GM18519 (cell line): ENCODE results near the gene HIVEP3.
"Not testable (repeated sequence)": the region's sequence is repeated elsewhere in the genome, so short reads cannot be mapped to it uniquely, and the experiment has no call there.

Experiments used
- ATAC-seq: cut with Tn5 transposase; IDR thresholded peaks from one replicate; pipeline ENCODE4 v1.9.1; 2021; ENCODE audit warnings: mild to moderate bottlenecking, moderate library complexity; ENCODE audit not compliant: unreplicated experiment, low FRiP score

The HIVEP3 gene

DNA sequence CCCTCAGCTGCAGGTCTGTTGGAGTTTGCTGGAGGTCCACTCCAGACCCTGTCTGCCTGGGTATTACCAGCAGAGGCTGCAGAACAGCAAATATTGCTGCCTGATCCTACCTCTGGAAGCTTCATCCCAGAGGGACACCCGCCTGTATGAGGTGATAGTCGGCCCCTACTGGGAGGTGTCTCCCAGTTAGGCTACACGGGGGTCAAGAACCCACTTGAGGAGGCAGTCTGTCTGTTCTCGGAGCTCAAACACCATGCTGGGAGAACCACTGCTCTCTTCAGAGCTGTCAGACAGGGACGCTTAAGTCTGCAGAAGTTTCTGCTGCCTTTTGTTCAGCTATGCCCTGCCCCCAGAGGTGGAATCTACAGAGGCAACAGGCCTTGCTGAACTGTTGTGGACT lies 364.0 kb downstream of the HIVEP3 start:
- not testable (repeated sequence) for ATAC-seq

DNA sequence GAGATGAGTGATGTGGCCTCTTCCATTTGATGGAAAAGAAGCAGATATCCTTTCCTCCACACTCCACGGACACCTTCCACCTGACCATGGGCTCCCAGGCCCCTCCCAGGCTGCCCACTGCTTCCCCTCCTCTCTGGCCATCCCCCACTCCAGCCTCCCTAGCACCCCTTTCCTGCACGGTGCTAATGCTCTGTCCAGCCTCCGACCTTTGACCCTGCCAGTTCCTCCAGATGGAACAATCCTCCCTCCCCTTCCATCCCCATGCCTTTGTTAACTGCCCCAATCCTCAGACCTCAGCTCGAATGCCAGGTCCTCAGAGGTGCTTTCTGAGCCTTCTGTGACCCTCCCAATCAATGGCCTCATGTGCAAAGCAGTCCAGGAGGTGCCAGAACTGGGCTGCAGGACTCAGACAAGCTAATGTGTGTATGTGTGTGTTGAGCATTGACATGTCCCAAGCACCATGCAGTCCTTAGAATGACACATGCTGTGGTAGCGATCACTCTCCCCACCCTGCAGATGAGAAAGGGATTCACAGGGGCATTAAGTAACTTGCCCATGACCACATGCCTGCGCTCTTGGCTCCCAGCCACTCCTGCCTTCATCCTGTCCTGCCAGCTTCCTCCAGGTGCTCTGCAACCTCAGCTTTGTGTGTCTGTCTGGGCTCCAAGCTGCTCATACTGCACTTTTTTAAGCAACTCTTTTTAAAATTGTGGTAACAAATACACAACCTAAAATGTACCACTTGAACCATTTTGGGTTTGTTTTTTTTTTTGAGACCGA lies 370.8 kb downstream of the HIVEP3 start:
- no peak for ATAC-seq

DNA sequence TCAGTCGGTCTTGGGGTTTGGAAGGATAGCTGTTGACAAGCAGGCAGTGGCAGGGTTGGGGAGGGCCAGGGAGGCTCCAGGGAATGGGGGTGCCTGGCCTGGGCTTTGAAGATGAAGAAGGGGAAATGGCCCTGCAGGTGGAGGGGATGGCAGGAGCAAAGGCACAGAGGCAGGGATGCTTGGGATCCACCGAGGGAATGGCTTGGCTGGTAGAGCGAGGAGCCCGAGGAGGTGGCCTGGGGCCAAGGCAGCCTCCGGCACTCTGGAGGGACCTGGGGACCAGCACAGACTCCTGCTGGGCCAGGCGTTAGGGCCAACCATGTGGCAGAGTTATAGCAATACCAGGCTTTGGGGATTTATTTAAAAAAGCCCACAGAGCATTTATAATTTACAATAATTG lies 371.4 kb downstream of the HIVEP3 start:
- ATAC-seq, result no peak

DNA sequence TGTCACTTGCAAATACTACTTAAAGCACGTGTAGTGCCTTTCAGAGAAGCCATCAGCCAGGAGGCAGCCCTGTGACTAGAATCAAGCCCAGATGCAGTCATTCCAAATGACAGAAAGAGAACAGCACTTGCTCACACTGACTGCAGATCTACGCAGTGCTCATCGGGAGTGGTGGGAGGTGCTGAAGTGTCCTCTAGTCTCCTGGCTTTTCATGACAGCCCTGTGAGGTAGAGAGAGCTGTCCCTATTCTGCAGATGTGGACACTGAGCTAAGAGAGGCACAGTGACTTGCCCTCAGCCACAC lies 371.9 kb downstream of the HIVEP3 start:
- no peak for ATAC-seq

DNA sequence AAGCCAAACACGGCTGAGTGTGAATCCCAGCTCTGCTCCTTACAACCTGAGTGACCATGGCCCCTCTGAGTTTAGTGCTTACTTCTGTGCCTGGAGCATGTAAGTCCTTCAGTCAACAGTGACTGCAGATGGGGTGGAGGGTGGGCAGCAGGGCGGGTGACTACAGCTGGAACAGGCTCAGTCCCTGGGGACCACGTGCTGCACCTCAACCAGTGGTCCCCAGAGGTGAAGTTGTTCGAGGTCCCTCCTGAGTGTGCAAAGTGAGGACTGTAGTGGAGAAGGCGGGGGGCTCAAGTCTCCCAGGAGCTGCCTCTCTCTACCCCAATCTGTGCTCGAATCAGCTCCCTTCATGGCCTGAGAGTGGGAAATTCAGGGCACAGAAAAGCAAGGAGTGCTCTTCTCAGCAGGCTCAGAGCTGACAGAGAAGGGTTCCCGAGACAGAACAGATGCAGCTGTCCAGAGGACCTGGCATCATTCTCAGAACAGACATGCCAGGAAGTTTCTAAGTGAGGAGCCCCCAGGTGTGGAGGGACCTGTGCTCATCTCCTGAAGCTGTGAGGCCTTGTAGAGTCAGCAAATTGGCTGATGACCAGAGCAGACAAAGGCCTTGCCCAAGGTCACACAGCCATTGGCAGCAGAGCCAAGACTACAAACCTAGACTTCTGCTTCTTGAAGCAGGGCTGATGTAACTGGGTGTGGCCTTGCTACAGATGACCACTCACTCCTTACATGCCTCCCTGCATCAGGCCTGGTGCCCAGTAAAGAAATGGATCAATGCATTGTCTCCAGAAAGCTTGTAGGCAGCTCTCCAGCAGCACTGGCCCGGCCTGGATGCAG lies 372.5 kb downstream of the HIVEP3 start:
- ATAC-seq, result no peak

DNA sequence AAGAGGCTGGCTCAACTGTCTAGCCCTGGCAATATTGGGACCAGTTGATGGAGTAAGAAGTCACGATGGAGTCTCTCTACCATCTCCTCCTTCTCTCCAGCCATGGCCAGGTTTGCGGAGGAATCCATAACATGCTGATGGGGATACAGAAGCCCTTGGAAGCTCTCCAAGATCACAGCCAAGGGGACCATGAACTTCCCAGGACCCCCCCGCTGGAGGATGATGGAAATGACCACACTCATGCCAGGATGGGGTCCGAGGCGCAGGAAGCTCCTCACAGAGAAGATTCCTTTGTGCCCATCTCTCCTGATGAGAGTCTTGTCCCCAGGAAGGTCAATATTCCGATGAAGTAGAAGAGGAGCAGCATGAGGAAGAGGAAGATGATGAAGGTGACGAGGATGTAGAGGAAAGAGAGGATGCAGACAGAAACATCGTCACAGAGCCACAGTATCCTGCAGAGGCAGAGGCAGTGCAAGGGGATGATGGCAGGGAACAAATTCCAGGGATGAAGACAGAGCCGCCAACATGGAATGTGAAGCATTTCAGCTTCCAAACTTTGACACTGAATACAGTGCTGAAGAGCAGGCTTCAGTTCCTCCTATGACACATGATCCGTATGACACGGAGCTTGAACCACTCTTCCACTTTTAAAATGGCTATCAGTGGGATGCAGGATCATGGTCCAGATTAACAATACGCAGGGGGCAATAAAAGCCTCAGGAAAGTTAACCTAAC lies 376.4 kb downstream of the HIVEP3 start:
- ATAC-seq, result no peak

DNA sequence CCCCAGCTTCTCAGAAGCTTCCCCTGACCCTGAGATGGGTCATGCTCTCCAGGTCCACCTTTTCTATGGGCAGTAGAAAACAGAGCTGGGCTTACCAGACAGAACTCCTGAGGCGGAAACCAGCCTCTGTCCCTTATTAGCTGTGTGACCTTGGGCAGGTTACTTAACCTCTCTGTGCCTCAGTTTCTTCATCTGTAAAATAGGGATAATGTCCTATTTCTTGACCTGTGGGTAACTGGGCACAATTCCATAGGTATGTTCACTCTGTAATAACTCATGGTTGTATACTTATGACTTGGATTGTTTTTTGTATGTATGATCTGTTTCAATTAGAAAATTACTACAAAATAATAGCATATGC lies 377.1 kb downstream of the HIVEP3 start:
- no peak for ATAC-seq

DNA sequence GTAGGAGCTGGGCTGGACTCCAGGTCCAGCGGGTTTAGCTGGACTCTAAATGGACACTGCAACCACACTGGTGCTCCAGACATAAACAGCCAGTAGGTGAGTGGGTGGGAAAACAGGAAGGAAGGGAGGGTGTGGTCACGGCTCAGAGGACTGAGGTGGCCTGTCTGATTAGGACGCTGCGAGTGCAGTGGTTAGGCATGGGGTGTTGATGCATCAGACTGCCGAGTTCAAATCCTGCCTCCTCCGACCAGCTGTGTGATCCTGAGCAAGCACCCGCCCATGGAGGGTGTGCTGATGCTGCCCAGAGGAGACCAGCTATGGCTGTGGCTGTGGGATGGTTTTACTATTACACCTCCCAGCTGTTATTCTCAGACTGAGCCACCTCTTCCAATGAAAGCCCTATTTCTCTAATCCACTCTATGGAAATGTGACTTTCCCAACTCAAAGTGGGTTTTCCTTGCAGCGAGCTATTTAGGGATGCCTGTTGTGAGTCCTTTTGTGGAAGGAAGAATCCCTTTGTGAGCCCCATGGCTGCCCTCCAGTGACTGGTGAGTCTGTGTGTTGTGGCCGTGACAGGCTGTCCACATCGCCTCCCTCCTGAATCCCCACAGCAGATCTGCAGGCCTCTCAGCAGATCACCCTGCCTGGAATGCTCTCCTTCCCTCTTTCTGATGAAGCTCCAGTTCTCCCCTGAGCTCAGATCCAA lies 377.7 kb downstream of the HIVEP3 start:
- ATAC-seq, result no peak

DNA sequence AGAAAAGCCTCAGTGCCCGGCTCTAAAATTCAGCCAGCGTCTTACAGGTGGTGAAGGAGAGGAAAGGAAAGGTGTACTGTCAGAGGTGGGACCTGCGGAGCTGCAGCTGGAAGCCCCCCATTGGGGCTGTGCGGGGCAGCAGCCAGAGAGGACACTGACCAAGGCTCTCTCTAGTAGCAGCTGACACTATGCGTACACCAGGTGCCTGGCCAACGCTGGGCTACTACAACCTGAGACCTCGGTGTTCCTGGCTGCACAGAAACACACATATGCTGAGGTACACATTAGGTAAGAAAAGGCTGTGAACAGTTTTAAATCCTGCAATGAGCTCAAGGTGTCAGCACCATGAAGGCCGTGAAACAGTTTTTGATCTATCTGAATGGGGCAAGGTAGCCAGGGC lies 378.7 kb downstream of the HIVEP3 start:
- no peak for ATAC-seq

DNA sequence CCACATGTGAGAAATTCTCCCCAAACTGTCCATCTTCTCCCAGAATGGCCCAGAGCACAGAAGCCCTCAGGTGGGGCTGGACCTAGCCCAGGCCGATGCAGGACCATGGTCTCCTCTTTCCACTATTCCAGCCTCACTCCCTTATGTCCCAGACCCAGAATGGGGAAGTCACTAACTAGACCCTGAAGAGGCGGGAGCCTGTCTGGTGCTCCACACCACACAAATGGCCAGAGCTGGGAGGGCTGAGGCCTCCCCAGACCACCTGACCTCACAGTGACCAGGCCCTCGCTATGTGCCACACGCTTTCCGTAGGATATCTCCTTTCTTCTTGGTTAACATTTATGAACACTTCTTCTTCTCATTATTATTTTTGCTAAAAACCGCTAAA lies 379.3 kb downstream of the HIVEP3 start:
- no peak for ATAC-seq

DNA sequence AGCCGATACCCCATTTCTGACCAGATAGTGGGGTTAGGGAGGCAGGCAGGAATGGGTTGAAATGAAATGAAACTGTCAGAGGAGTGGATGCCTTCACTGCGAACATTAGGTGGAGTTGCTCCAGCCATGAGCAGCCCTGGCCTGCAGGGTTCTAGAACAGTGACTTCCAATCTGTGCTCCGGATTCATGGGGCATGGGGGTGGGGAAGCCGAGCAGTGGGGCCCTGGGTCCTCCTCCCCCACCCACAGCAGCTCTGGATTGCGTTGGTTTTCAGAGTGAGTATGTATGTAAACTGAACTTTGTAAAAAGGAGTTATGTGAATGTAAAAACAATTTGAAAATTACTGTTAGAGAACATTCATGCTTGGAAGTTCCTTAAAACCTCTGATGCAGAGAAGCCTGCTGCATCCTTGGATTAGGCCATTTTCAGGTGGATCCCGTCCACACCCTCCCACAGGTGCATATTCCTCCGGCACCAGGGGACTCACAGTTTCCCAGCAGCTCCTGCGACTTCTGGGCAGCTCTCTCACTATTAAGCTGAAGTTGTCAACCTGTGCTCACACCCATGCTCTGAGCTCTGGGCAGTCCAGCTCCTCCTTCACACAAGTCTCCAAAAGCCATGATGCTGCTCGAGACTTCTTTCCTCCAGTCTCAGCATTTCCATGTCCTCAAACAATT lies 379.8 kb downstream of the HIVEP3 start:
- ATAC-seq, result no peak

DNA sequence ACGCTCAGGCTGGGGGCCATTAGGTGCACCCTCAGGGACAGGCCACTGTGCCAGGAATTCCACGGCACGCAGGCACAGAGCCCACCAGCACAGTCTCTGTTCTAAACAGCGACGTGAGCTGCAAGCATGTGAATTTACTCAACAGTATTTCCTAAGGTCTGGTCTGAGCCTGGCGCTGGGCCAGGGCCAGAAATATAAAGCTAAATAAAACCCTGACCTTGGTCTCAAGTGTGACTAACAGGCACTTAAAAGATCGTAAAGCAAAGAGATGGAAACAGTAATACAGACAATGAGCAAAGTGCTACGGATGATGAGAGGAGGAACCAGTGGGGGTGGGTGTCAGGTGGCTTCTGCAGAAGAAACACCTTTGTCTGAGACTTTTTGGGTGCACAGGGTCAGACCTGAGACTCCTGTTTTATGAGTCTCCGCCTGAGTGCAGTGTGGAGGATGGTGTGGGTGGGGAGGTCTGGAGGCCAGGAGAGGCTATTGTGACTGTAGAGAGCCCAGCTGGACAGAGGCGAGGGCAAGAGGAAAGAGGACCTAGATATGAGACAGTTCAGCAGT lies 380.9 kb downstream of the HIVEP3 start:
- no peak for ATAC-seq

DNA sequence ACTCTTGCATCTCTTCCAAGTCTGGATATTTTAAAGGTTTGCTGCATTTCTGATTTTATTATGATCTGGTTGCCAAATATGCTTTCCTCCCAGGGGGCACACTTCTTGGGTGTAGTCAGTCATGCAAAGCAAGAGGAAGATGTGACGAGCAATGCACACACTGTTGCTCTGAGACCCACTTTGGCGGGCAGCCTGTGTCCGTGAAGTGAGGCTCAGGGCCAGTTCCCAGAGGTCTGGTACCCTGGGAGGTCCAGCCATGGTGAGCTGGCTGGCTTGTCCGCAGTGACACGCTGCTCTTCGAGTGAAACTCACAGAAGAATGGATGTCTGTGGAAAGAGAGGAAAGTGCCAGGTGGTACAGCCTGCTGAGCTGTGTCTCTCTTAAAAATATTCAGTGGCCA lies 381.5 kb downstream of the HIVEP3 start:
- ATAC-seq, result no peak

DNA sequence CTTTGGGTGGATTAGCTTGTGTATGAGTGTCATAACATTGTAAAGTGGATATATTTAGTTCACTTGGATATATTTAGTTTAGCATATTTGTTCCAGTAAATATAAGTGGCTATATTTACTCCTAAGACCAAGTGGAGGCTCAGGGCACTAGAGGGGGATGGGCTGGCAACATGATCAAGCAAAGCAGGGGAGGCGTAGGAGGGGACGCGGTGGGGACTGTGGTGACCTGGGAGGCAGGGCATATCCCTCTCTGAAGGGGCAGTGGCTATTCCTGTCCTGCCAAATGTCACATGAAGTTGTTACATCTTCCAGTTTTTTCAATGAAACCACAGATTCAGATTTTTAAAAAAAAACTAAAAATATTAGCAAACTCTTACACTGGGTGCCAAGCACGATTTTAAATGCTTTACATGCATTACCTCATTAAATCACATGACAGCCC lies 382.3 kb downstream of the HIVEP3 start:
- ATAC-seq, result no peak

DNA sequence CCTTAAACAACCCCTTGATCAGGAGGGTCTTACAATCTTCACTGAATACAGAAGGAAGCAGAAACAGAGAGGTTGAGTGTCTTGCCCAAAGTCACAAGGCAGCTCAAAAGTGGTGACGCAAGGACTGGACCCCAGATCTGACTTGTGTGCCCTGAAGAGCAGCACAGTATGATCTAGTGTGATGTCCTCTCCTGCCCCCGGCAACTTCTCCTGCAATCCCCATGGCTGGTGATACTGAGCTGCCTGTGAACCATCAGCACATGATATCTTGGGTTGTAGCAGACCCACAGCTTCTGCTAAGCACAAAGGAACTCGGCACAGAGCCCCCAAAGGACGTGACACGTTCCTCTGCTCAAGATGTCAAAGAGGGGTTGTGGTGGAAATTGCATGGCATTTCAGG lies 383.0 kb downstream of the HIVEP3 start:
- no peak for ATAC-seq

DNA sequence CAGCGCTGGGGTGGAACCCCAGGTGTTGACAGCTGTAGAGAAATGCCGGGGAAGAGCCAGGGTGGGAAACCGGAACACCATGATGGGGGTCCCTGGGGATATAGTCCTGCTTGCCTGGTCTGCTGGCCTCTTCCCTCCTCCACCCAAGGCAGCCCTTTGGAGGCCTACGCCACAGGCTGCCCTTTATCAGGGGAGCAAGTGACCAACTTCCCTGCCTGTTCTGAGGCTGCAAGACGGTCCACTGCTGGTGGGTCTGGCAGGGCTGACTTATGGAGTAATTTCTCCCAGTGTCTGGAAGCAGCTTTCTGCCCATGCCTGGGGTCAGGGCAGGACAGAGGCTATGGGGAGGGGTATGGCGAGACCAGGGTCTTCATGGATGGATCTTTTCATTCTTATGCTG lies 383.4 kb downstream of the HIVEP3 start:
- ATAC-seq, result no peak

DNA sequence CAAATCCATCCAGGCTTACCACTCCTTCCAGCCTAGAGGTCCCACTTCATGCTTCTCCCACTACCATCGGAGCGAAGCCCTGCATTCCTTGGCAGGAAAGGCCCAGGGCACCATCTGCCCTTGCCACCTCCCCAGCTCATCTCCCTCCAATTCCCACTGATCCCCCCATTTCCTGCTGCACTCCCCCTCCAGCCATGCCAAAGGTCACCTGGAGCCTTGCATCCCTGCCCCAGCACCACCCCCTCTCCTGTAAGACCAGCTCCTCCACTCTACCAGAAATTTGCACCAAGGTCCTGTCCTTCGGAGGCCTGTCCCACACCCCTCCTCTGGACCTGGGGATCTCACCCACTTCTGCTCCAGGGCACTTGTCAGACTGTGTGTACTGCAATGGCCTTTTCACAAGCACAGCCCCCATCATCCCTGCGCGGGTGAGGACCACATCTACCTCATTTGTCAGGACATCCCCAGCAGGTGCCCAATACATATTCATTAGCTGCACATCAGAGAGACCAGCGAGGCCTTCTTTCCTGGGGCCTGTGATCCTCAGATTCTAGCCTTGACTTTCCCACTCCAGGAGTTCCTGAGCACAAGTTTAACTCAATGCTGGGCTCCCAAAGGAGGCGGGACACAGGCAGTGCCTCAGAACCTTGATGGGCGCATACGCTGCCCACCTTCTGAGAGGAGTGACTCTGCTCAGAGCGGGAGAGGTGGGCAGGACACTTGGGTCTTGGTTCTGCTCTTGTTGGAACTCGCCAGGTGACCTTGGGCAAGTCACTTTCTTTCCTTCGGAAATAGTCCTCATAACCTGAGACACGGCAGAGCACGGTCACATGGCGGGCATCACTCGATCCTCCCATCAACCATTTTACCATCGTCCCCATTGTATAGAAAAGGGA lies 384.3 kb downstream of the HIVEP3 start:
- no peak for ATAC-seq

DNA sequence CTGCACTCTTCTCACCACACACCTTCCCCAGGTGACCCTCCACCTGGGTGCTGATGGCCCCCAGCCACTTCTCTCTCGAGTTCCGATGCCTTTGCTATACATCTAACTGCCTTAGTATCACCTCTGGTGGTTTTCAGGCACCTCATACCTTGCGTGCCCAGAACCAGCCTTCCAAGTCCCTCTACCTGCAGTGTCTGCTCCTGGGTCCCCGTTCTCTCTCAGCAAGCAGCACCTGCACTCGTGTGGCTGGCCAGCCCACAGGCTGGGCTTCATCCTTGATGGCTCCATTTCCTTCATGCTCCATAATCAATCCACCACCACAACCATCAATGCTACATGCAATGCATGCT lies 385.0 kb downstream of the HIVEP3 start:
- ATAC-seq, result no peak
